ENCODE results near the gene PFDN1. TPM values are rescaled to one million over a fixed set of nuclear protein-coding genes. Genes with fewer than 3 reads are reported as not detected.

Gene PFDN1
- total and polyA plus RNA-seq, 10 of the 15 experiments (the other 5 are each of a cell fraction or from before 2014, with no cell fraction given): 62.9 to 193 (median 102) TPM

DNA sequence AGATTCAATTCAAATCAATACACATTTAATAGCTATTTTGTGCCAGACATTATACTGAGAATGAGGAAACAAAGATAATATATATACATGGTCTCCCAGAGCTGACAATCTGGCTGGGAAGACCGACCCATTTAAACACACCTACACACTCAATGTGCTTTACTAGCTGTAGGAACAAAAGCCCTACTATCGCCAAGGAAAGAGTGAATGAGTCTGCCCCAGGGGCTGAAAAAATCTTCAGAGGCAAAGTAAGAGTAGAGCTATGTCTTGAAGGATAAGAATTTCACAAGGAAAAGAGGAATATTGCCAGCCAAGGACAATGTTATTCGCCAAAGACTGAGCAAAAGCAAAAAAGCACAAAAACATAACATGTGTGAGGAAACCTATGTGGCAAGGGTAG lies 6.6 kb downstream of the PFDN1 start (continued):
- TF ChIP-seq, protein P1, sequence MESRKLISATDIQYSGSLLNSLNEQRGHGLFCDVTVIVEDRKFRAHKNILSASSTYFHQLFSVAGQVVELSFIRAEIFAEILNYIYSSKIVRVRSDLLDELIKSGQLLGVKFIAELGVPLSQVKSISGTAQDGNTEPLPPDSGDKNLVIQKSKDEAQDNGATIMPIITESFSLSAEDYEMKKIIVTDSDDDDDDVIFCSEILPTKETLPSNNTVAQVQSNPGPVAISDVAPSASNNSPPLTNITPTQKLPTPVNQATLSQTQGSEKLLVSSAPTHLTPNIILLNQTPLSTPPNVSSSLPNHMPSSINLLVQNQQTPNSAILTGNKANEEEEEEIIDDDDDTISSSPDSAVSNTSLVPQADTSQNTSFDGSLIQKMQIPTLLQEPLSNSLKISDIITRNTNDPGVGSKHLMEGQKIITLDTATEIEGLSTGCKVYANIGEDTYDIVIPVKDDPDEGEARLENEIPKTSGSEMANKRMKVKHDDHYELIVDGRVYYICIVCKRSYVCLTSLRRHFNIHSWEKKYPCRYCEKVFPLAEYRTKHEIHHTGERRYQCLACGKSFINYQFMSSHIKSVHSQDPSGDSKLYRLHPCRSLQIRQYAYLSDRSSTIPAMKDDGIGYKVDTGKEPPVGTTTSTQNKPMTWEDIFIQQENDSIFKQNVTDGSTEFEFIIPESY (IDR thresholded peaks at IDR 0.05): no peak
- TF ChIP-seq CBX3 (IDR thresholded peaks at IDR 0.05; ENCODE audit: borderline replicate concordance, low read depth): no peak
- no peak for TF ChIP-seq SMAD1 (IDR thresholded peaks at IDR 0.05; ENCODE audit: low read depth, partially characterized antibody)
- TF ChIP-seq, protein P2, sequence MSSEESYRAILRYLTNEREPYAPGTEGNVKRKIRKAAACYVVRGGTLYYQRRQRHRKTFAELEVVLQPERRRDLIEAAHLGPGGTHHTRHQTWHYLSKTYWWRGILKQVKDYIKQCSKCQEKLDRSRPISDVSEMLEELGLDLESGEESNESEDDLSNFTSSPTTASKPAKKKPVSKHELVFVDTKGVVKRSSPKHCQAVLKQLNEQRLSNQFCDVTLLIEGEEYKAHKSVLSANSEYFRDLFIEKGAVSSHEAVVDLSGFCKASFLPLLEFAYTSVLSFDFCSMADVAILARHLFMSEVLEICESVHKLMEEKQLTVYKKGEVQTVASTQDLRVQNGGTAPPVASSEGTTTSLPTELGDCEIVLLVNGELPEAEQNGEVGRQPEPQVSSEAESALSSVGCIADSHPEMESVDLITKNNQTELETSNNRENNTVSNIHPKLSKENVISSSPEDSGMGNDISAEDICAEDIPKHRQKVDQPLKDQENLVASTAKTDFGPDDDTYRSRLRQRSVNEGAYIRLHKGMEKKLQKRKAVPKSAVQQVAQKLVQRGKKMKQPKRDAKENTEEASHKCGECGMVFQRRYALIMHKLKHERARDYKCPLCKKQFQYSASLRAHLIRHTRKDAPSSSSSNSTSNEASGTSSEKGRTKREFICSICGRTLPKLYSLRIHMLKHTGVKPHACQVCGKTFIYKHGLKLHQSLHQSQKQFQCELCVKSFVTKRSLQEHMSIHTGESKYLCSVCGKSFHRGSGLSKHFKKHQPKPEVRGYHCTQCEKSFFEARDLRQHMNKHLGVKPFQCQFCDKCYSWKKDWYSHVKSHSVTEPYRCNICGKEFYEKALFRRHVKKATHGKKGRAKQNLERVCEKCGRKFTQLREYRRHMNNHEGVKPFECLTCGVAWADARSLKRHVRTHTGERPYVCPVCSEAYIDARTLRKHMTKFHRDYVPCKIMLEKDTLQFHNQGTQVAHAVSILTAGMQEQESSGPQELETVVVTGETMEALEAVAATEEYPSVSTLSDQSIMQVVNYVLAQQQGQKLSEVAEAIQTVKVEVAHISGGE (CRISPR knock-in tag; IDR thresholded peaks at IDR 0.05): no peak
- no peak for TF ChIP-seq ZNF384 (IDR thresholded peaks at IDR 0.05; ENCODE audit: borderline replicate concordance, low read depth, low read length)

DNA sequence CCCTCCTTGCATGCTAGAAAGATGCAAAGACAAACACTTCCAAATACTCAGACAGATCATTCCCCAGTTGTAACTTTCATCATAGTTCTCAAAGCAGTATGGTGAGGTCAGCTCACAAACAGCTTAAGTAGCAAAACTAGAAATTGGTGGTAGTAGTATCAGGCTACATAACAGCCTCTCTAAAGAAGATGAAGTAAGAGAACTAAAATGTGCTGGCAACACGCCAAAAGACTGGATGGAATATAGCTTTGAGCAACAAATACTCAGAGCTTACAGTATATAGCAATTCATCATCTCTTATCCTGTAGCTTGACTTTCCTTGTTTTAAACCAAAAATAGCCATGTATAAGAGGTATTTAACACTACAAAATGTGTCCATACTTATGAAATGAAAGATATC lies 7.5 kb downstream of the PFDN1 start:
- in situ Hi-C loops (cut with MboI): no loop called here
- H3K36me3 ChIP-seq (ENCODE audit: control insufficient read depth in 2 of 2, insufficient read depth in 2 of 2, low read length in 1 of 2): peaks cover 0 to 9% of the 10 kb centered on the region in 2 experiments; a peak in 2 of 4 replicates
- H3K27ac ChIP-seq (ENCODE audit: control insufficient read depth, insufficient read depth): no peak overlapping the region
- H3K9ac ChIP-seq (ENCODE audit: control insufficient read depth, insufficient read depth, low read length): no peak overlapping the region
- WGBS (ENCODE audit: insufficient coverage, insufficient replicate concordance, low lambda C conversion rate, missing lambda C conversion rate): 96% methylated on average over 1 of the region's 1 CpG
- no peaks in the 10 kb centered on the region for H4K20me1 ChIP-seq (ENCODE audit: control insufficient read depth, insufficient read depth)
- RAD21 ChIA-PET (ENCODE audit: unreplicated experiment): interaction anchor here (0.6 to 1.2 kb wide), 2 partner anchors 13 to 51 kb away, joined by 3 to 4 read pairs; no protein-coding TSS in a partner anchor
- intact Hi-C loops (cut with micrococcal nuclease; ENCODE audit: unreplicated experiment): no loop called here
- H3K4me3 ChIP-seq: no peak overlapping the region
- H3K4me2 ChIP-seq (ENCODE audit: control insufficient read depth, insufficient read depth): no peak overlapping the region
- SMC1A ChIA-PET (ENCODE audit: uncharacterized antibody, unreplicated experiment): interaction anchor here (0.9 to 1.7 kb wide), 7 partner anchors 8 to 53 kb away, joined by 3 to 6 read pairs (median 4); no protein-coding TSS in a partner anchor
- H3K27me3 ChIP-seq (replicated peaks in 1 of 2; ENCODE audit: control insufficient read depth in 2 of 2, insufficient read depth in 2 of 2, low read length in 1 of 2): no peaks in the 10 kb centered on the region
- H3K79me2 ChIP-seq (ENCODE audit: control insufficient read depth, insufficient read depth, low read length): peaks cover 40% of the 10 kb centered on the region
- CTCF ChIA-PET: interaction anchor here (0.8 to 1.7 kb wide), 5 partner anchors 13 to 64 kb away, joined by 3 to 6 read pairs (median 3); no protein-coding TSS in a partner anchor
- no peaks in the 10 kb centered on the region for H3K9me3 ChIP-seq (replicated peaks; ENCODE audit: control insufficient read depth, insufficient read depth, low read length)
- ATAC-seq (peak; percentile 75), DNase-seq (ENCODE audit: low read depth, low spot score) (no peak), FAIRE-seq (no peak)
- POLR2A ChIA-PET: interaction anchor here (1.4 to 1.6 kb wide), 2 partner anchors 9 to 25 kb away, joined by 4 read pairs; no protein-coding TSS in a partner anchor
- no peaks in the 10 kb centered on the region for H3K4me1 ChIP-seq (ENCODE audit: control insufficient read depth, insufficient read depth, low read length)
- BruUV-seq (replicated peaks): no TSS peak
- no peak overlapping the region for H2AFZ ChIP-seq (ENCODE audit: control insufficient read depth, low read depth, low read length)
- TF ChIP-seq TBL1XR1 (IDR thresholded peaks at IDR 0.05; ENCODE audit: low read depth, low read length) (no peak), FOXM1 (IDR thresholded peaks at IDR 0.05; ENCODE audit: low read depth, low read length) (no peak), SMAD1 (IDR thresholded peaks at IDR 0.05; ENCODE audit: low read depth, partially characterized antibody) (peak; percentile 93), CHD2 (IDR thresholded peaks at IDR 0.05; ENCODE audit: borderline replicate concordance, low read depth, low read length) (no peak), CHD4 (IDR thresholded peaks at IDR 0.05) (no peak)
- TF ChIP-seq, protein P3, sequence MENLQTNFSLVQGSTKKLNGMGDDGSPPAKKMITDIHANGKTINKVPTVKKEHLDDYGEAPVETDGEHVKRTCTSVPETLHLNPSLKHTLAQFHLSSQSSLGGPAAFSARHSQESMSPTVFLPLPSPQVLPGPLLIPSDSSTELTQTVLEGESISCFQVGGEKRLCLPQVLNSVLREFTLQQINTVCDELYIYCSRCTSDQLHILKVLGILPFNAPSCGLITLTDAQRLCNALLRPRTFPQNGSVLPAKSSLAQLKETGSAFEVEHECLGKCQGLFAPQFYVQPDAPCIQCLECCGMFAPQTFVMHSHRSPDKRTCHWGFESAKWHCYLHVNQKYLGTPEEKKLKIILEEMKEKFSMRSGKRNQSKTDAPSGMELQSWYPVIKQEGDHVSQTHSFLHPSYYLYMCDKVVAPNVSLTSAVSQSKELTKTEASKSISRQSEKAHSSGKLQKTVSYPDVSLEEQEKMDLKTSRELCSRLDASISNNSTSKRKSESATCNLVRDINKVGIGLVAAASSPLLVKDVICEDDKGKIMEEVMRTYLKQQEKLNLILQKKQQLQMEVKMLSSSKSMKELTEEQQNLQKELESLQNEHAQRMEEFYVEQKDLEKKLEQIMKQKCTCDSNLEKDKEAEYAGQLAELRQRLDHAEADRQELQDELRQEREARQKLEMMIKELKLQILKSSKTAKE (IDR thresholded peaks at IDR 0.05; ENCODE audit: low read depth, poor library complexity, severe bottlenecking): peak; percentile 35
